HG02943 (cell line): ENCODE data around the gene LHB.
A peak's percentile ranks its signal among the peaks of the same experiment; 100 is the strongest.

ENCODE experiments used
- ATAC-seq: cut with Tn5 transposase; IDR thresholded peaks from one replicate; pipeline ENCODE4 v1.9.1; 2021; ENCODE audit warnings: mild to moderate bottlenecking, low read depth, moderate library complexity; ENCODE audit not compliant: unreplicated experiment

The LHB gene

DNA sequence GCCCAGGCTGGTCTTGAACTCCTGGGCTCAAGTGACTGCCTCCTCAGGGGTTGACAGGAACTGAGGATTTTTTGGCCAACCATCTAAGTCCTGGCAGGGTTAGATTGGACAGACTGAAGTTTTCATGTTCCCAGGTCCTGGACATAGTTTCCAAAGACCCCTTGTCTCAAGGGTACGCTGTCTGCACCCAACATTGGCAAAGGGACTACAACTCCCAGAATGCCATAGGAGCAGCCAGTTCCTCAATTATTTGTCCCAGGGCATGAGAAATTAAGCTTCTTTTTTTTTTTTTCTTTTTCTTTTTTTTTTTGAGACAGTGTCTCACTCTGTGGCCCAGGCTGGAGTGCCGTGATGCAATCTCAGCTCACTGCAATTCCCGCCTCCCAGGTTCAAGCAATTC, 30.7 kb downstream of the LHB start:
- ATAC-seq, result no peak

DNA sequence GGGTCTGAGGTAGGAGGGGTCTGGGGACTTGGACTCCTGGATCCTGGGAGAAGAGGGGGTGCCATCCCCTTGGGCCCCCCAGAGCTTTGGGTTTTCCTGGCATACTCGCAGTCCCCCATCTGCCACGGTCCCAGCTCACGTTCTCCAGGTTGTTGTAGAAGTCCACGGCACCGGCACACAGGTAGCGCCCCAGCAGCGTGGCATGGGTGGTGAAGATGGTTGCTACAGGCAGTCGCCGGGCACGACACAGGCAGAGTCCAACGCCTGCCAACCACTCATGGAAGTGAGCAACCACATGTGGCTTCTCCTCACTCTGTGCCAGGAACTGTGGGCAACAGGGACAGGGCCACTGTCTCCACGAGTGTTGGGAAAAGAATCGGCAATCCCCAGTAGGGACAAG, 31.2 kb downstream of the LHB start:
- no peak for ATAC-seq

DNA sequence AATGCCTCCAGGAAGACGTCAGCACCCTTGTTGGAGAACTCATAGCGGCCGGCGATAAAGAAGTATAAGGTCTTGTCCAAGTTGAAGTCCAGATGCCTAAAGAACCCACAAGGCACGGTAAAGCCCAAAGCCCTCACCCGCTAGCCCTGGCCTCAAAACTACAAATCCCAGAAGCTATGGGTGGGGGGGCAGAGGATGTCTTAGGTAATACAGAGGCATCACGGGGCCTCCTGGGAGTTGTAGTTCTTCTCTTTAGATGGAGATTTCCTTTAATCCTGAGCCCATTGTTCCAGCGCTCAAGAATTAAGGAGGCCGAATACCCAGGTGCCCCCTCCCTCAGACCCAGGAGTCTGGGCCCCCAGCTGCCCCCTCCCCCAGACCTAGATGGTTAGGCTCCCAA, 34.6 kb downstream of the LHB start:
- no peak for ATAC-seq

DNA sequence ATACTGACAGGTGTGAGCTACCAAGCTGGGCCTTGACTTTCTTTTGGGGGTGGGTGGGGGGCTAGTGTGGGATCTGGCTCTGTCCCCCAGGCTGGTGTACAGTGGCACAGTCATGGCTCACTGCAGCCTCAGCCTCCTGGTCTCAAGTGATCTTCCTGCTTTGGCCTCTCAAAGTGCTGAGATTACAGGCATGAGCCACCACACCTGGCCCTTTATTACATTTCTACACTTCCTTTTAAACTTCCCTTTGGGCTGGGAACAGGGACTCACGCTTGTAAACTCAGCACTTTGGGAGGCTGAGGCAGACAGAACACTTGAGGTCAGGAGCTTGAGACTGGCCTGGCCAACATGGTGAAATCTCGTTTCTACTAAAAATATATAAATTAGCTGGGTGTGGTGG, 39.8 kb downstream of the LHB start:
- ATAC-seq, result no peak

DNA sequence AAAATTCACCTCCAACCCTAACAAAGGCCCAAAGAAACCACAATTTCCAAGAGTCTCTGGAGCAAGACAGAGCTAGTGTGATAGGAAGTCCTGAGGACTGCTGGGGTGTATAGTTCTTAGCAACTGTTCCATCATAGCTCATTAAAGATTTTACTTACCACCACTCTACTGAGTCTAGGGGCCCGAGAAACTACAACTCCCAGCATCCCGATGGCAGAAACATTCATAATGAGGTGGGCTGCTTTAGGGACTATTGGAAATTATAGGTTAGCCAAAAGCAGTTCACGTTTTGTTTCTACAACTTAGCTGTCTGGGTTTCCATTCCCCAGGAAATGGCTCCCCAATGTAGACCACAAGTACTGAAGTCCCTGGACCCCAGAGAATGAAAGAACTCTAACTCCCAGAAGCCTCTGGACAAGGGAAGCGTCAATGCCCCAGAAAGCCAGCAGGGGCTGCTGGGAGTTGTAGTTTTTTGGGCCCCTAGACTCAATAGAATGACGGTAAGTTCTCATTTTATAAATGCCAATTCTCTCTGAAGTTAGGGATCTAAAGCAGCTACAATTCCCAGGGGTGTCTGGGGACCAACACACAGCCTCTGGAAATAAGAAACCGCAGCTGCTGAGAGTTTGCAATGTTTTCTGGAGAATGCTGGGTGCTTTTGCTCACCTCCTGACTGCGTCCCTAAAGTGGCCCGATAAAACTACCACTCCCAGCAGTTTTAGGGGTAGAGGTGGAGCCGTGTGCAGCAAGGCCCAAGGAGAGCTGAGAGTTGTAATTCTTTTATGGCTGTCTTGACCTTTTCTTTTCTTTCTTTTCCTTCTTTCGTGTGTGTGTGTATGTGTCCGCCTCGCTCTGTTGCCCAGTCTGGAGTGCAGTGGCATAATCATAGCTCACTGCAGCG, 40.7 kb downstream of the LHB start:
- no peak for ATAC-seq

DNA sequence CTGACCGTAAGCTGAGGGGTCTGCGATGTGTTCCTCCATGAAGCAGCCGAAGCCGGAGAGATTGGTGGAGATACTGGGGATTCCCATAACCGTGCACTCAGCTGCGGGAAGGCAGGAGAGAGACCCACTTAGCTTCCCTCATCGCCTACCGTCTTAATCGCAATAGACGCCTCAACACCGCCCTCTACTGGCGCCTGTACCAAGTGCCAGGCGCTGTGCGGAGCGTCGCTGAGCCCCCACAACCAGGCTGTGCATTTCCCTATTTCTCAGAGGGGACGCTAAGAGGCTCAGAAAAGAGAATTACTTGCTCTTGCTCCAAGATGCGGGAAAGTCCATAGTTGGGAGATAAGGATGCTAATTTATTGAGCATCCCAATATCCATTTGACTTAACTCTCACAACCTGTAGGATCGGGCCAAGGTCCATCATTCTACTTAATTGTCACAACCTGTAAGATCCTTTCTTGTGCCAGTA, 45.9 kb downstream of the LHB start:
- peak; percentile 47 for ATAC-seq

DNA sequence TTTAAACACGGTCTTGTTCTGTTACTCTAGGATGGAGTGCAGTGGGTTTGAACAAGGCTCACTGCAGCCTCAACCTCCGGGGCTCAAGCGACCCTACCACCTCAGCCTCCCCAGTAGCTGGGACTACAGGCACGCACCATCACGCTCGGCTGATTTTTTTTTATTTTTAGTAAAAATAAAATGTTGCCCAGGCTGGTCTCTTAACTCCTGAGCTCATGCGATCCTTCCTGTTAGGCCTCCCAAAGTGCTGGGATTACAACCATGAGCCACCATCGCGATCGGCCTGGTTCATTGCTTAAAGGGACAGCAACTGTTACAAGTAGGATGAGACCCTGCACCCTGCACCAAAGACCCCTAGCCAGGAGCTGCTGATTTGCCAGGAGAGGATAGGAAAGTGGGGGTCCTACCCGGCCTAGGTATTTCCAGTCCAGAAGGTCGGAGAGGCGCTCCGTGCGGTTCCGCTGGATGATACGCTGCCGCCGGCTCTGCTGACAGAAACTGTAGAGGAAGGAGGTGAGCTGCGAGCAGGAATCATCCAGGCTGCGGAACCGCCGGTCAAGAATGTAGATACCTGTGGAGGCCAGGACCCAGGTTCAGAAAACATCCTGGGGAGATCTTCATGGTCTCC, 46.6 kb downstream of the LHB start:
- ATAC-seq, result no peak

DNA sequence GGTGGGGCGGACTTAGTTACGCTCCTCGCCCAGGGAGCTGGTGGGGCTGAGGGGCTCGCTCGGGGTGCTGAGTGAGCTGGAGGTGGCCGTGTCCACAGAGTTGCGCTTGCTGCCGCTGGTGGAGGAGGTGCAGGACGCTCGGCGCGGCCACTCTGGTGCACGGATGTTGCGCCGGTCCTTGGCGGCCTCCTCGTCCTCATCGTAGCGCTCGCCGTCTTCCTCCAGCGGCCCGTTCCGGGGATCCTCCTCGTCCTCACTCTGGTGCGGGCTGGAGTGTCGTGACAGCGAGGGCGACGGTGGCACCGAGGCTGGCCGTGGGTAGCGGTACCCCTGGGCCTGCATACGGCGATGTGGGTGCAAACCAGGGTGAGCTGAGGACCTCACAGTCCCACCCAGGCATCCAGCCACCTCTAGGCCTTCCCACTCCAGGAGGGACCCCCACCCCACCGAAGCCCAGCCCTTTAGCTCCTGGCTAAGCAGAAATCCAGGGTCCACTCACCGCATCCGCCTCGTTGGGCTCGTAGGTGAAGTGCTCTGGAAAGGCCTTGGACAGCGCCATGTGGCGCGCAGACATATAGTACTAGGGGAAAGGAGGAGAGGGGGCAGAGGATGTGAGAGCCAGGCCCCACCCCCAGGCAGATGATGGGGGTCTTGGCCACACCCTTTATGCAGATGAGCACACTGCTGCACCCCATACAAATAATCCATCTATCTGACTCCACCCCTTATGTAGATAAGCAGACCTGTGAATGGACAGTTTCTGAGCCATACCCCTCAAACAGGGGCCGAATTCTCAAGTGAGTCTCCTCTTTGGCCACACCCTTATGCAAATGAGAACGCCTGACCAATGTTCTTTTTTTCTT, 47.4 kb downstream of the LHB start:
- ATAC-seq, result no peak

DNA sequence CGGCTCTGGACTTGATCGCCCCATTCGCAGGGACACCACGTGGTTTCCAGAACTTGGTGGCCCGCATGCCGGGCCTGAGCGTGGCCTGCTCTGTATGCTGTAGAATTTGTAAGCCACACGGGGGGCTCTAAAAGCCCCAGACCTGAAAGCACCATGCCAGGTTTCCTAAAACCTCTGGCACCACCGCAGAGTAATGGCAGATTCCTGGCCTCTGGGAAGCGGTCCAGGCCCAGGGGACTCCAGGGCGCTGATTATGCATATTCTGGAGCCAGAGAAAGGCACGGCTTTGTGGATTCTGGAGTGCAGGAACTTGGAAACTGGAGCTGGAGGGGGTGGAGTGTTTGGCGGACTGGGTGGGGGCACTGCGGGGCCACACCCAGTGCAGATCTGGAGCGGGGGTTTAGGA, 48.1 kb downstream of the LHB start:
- no peak for ATAC-seq

DNA sequence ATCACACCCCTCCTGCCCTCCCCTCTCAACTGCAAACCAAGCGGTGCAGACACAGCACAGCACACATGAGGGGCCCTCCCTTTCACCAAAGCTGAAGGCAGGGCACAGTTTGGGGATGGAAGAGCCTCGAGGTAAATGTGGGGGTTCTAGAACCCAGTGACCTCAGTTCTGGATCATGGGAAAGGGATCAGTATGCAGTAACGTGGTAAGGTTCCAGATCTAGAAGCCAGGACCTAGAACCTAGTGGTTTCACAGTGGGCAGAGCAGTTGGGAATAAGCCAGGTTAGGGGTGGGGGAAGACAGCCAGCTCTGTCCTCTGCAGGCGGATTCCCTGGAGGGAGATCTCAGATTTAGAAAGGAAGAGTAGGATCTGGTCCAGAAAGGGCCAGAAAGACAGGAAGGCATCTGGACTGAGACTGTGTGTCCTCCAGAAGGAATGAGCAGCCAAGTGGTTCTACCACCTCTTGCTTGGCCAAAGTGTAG, 48.7 kb downstream of the LHB start:
- ATAC-seq, result no peak

DNA sequence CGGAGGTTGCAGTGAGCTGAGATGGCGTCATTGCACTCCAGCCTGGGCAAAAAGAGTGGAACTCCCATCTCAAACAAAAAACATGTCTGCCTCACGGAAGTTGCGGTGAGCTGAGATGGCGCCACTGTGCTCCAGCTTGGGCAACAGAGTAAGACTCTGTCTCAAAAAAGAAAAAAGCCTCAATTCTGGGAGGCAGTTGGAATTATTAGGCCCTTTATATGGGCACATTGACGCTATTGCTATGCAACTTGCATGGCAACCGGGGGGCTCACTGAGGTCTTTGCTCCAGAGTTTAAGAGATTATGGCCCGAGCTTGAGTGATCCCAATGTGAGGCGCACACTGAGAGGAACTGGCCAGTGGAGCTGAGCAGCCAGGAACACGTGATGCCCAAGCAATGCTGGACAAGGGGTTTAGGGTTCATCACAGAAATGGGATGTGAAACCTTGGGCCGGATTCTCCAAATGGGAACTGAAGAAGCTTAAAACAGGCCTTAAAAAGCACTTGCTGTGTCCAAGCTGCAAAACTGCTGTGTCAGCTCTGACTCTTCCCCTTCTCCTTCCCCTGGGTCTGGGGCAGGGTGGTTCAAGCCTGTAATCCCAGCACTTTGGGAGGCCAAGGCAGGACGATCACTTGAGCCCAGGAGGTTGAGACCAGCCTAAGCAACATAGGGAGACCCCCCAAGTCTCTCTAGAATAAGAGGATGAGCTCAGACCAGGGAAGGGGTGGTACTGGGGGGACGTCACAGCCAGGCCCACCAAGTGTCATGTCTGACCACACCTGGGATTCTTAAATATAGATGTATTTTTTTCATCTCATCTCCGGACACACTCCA, 49.3 kb downstream of the LHB start:
- no peak for ATAC-seq

DNA sequence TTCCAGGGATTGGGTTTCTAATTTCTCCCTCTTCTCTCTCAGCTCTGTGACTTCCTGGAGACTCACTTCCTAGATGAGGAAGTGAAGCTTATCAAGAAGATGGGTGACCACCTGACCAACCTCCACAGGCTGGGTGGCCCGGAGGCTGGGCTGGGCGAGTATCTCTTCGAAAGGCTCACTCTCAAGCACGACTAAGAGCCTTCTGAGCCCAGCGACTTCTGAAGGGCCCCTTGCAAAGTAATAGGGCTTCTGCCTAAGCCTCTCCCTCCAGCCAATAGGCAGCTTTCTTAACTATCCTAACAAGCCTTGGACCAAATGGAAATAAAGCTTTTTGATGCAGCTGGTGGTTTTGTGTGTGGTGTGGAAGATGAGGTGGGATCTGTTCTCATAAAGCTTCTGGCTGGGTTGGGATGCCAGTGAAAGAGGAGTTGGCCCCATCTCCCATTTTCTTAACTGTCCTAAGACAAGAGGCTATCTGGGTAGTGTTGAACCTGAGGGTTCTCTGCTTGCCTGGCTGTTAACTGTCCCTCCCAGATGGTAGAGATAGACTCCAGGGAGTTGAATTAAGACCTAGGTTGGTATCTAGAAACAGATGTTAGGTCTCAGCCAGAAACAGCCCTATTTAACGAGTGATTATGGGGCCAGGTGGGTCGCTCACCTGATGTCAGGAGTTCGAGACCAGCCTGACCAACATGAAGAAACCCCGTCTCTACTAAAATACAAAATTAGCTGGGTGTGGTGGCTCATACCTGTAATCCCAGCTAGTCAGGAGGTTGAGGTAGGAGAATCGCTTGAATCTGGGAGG, 50.1 kb downstream of the LHB start:
- ATAC-seq, result no peak
